ENCODE data around the gene MIEN1. TPM values are rescaled to one million over a fixed set of nuclear protein-coding genes. Genes with fewer than 3 reads are reported as not detected.
"Not testable (repeated sequence)": the region's sequence is repeated elsewhere in the genome, so short reads cannot be mapped to it uniquely, and the experiment has no call there.

Gene MIEN1
- polyA plus RNA-seq, 3 donors: 61.7 to 141 (median 124) TPM

- no peak for DNase-seq
- Histone ChIP-seq H3K27me3 (ENCODE audit: control insufficient read depth in 2 of 2, insufficient read depth in 2 of 2, low read length in 2 of 2) (no peaks in the 10 kb centered on the region), H3K4me1 (ENCODE audit: control insufficient read depth in 1 of 2, insufficient read depth in 2 of 2, low read length in 2 of 2) (peaks cover 25 to 31% of the 10 kb centered on the region in 2 donors), H4K20me1 (ENCODE audit: insufficient read depth, low read length) (no peaks in the 10 kb centered on the region), H3K36me3 (replicated peaks in 1 of 2; ENCODE audit: control insufficient read depth in 1 of 2, insufficient read depth in 2 of 2, low read length in 2 of 2) (no peaks in the 10 kb centered on the region), H3K9ac (ENCODE audit: insufficient read depth, low read length, poor library complexity, severe bottlenecking) (no peak overlapping the region), H3K9me3 (replicated peaks in 1 of 2; ENCODE audit: control insufficient read depth in 1 of 2, insufficient read depth in 1 of 2, low read length in 2 of 2) (no peaks in the 10 kb centered on the region), H3K79me2 (ENCODE audit: insufficient read depth, low read length) (no peaks in the 10 kb centered on the region), H3K27ac (ENCODE audit: low read depth in 1 of 2, low read length in 2 of 2) (no peak overlapping the region), H3K4me3 (replicated peaks in 1 of 3; ENCODE audit: low read depth in 2 of 3, low read length in 3 of 3) (no peak overlapping the region), H3K4me2 (replicated peaks; ENCODE audit: extremely low read depth, low read length, poor library complexity, severe bottlenecking) (no peak overlapping the region), H2AFZ (ENCODE audit: insufficient read depth, low read depth, low read length, poor library complexity, severe bottlenecking) (no peak overlapping the region)
- Mint-ChIP-seq H3K4me1 (peaks cover 20% of the 10 kb centered on the region), H3K36me3 (no peaks in the 10 kb centered on the region), H3K27ac (no peak overlapping the region), H3K27me3 (ENCODE audit: low read depth in 3 of 3) (peaks cover 4 to 23% (median 16%) of the 10 kb centered on the region in 3 donors), H3K4me3 (no peak overlapping the region), H3K9me3 (peaks cover 0 to 3% (median 0%) of the 10 kb centered on the region in 7 donors)
- TF ChIP-seq, protein P1, sequence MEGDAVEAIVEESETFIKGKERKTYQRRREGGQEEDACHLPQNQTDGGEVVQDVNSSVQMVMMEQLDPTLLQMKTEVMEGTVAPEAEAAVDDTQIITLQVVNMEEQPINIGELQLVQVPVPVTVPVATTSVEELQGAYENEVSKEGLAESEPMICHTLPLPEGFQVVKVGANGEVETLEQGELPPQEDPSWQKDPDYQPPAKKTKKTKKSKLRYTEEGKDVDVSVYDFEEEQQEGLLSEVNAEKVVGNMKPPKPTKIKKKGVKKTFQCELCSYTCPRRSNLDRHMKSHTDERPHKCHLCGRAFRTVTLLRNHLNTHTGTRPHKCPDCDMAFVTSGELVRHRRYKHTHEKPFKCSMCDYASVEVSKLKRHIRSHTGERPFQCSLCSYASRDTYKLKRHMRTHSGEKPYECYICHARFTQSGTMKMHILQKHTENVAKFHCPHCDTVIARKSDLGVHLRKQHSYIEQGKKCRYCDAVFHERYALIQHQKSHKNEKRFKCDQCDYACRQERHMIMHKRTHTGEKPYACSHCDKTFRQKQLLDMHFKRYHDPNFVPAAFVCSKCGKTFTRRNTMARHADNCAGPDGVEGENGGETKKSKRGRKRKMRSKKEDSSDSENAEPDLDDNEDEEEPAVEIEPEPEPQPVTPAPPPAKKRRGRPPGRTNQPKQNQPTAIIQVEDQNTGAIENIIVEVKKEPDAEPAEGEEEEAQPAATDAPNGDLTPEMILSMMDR (IDR thresholded peaks at IDR 0.05): no peak
- WGBS (ENCODE audit: insufficient coverage): 84% methylated on average over 3 of the region's 5 CpGs
- intact Hi-C loops (cut with micrococcal nuclease): loop anchor here (5.0 to 10.0 kb wide), 5 partner anchors 114 to 224 kb away; partner anchors contain the start of gene STARD3 (in 1 of the 2)
These were observed 20.7 kb upstream of the MIEN1 start for GRCh38 chr17:39751016-39751543.

GRCh38 chr17:39750131-39751015, 20.0 kb upstream of the MIEN1 start:
- H3K9ac ChIP-seq (ENCODE audit: insufficient read depth, low read length, poor library complexity, severe bottlenecking): no peak overlapping the region
- Mint-ChIP-seq H3K36me3 (no peaks in the 10 kb centered on the region), H3K4me1 (peaks cover 13% of the 10 kb centered on the region), H3K27me3 (ENCODE audit: low read depth in 3 of 3) (peaks cover 4 to 26% (median 17%) of the 10 kb centered on the region in 3 donors), H3K4me3 (no peak overlapping the region), H3K9me3 (peaks cover 0 to 3% (median 0%) of the 10 kb centered on the region in 7 donors), H3K27ac (no peak overlapping the region)
- WGBS (ENCODE audit: insufficient coverage): 85% methylated on average over 9 of the region's 9 CpGs
- H3K9me3 ChIP-seq (replicated peaks in 1 of 2; ENCODE audit: control insufficient read depth in 1 of 2, insufficient read depth in 1 of 2, low read length in 2 of 2): no peaks in the 10 kb centered on the region
- no peak overlapping the region for H3K4me3 ChIP-seq (replicated peaks in 1 of 3; ENCODE audit: low read depth in 2 of 3, low read length in 3 of 3)
- TF ChIP-seq, protein P1 (IDR thresholded peaks at IDR 0.05): no peak
- no peaks in the 10 kb centered on the region for H3K27me3 ChIP-seq (ENCODE audit: control insufficient read depth in 2 of 2, insufficient read depth in 2 of 2, low read length in 2 of 2)
- H2AFZ ChIP-seq (ENCODE audit: insufficient read depth, low read depth, low read length, poor library complexity, severe bottlenecking): no peak overlapping the region
- no peak for DNase-seq
- no peaks in the 10 kb centered on the region for H3K36me3 ChIP-seq (replicated peaks in 1 of 2; ENCODE audit: control insufficient read depth in 1 of 2, insufficient read depth in 2 of 2, low read length in 2 of 2)
- intact Hi-C loops (cut with micrococcal nuclease): loop anchor here (5.0 to 10.0 kb wide), 5 partner anchors 113 to 223 kb away; partner anchors contain the start of gene STARD3 (in 1 of the 2)
- no peaks in the 10 kb centered on the region for H3K79me2 ChIP-seq (ENCODE audit: insufficient read depth, low read length)
- no peaks in the 10 kb centered on the region for H4K20me1 ChIP-seq (ENCODE audit: insufficient read depth, low read length)
- no peak overlapping the region for H3K4me2 ChIP-seq (replicated peaks; ENCODE audit: extremely low read depth, low read length, poor library complexity, severe bottlenecking)
- H3K4me1 ChIP-seq (ENCODE audit: control insufficient read depth in 1 of 2, insufficient read depth in 2 of 2, low read length in 2 of 2): peaks cover 18 to 25% of the 10 kb centered on the region in 2 donors
- H3K27ac ChIP-seq (ENCODE audit: low read depth in 1 of 2, low read length in 2 of 2): no peak overlapping the region

- not testable (repeated sequence) for H3K9ac ChIP-seq (ENCODE audit: insufficient read depth, low read length, poor library complexity, severe bottlenecking); H3K36me3 ChIP-seq (replicated peaks in 1 of 2; ENCODE audit: control insufficient read depth in 1 of 2, insufficient read depth in 2 of 2, low read length in 2 of 2); H3K27me3 ChIP-seq (ENCODE audit: control insufficient read depth in 2 of 2, insufficient read depth in 2 of 2, low read length in 2 of 2); H3K27ac Mint-ChIP-seq; H4K20me1 ChIP-seq (ENCODE audit: insufficient read depth, low read length); H3K4me1 ChIP-seq (ENCODE audit: control insufficient read depth in 1 of 2, insufficient read depth in 2 of 2, low read length in 2 of 2); H3K36me3 Mint-ChIP-seq; H3K9me3 ChIP-seq (replicated peaks in 1 of 2; ENCODE audit: control insufficient read depth in 1 of 2, insufficient read depth in 1 of 2, low read length in 2 of 2); H3K4me1 Mint-ChIP-seq; H2AFZ ChIP-seq (ENCODE audit: insufficient read depth, low read depth, low read length, poor library complexity, severe bottlenecking); H3K4me3 Mint-ChIP-seq; H3K4me3 ChIP-seq (replicated peaks in 1 of 3; ENCODE audit: low read depth in 2 of 3, low read length in 3 of 3); H3K27ac ChIP-seq (ENCODE audit: low read depth in 1 of 2, low read length in 2 of 2); H3K9me3 Mint-ChIP-seq; H3K4me2 ChIP-seq (replicated peaks; ENCODE audit: extremely low read depth, low read length, poor library complexity, severe bottlenecking); DNase-seq; H3K79me2 ChIP-seq (ENCODE audit: insufficient read depth, low read length)
- WGBS (ENCODE audit: insufficient coverage): 100% methylated on average over 1 of the region's 8 CpGs
- intact Hi-C loops (cut with micrococcal nuclease): loop anchor here in 1 of 2 donors (2.0 kb wide), 1 partner anchor 18 kb away; the partner anchor contains the start of gene MIEN1
- peaks cover 4 to 31% (median 20%) of the 10 kb centered on the region in 3 donors for H3K27me3 Mint-ChIP-seq (ENCODE audit: low read depth in 3 of 3)
These were observed 18.2 kb upstream of the MIEN1 start for GRCh38 chr17:39748444-39749034.
